Measurements from ENCODE around the gene MBIP. TPM values are rescaled to one million over a fixed set of nuclear protein-coding genes. Genes with fewer than 3 reads are reported as not detected.

MBIP gene
- total RNA-seq, 3 donors from 2014 or later: 40.2 to 46.0 (median 44.1) TPM

DNA sequence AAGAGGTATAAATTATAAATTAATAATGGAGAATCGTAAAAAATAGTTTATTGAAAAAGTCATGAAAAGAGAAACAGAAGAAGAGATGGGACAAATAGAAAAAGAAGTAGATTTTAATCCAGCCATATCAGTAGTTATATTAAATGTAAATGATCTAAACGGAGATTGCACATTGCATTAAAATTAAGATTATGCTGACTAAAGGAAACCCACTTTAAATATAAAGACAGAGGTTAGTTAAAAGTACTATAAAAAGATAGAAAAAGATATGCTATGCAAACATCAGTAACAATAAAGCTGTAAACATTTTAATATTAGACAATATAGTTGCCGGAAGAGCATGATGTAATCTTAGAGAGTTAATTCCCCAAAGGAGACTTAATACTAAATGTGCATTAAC is 5.4 kb upstream of the MBIP start:
- Mint-ChIP-seq H3K36me3 (ENCODE audit: insufficient read depth) (no peaks in the 10 kb centered on the region), H3K9me3 (peaks cover 4% of the 10 kb centered on the region), H3K4me3 (no peak overlapping the region), H3K27me3 (ENCODE audit: low read depth) (peaks cover 24% of the 10 kb centered on the region), H3K4me1 (ENCODE audit: low read depth) (peaks cover under 1% of the 10 kb centered on the region)
- ATAC-seq: no peak
- no peak for DNase-seq

- peaks cover 4% of the 10 kb centered on the region for H3K9me3 Mint-ChIP-seq
- H3K4me1 Mint-ChIP-seq (ENCODE audit: low read depth): peaks cover 5% of the 10 kb centered on the region
- H3K36me3 Mint-ChIP-seq (ENCODE audit: insufficient read depth): no peaks in the 10 kb centered on the region
- DNase-seq (no peak), ATAC-seq (no peak)
- H3K27me3 Mint-ChIP-seq (ENCODE audit: low read depth): peaks cover 24% of the 10 kb centered on the region
- no peak overlapping the region for H3K4me3 Mint-ChIP-seq
These were observed 4.5 kb upstream of the MBIP start for GRCh38 chr14:36324897-36325296.

- H3K4me3 Mint-ChIP-seq: peak overlapping the region; percentile 93
- no peaks in the 10 kb centered on the region for H3K36me3 Mint-ChIP-seq (ENCODE audit: insufficient read depth)
- DNase-seq (no peak), ATAC-seq (no peak)
- peaks cover 33% of the 10 kb centered on the region for H3K4me1 Mint-ChIP-seq (ENCODE audit: low read depth)
- H3K27me3 Mint-ChIP-seq (ENCODE audit: low read depth): peaks cover 12% of the 10 kb centered on the region
- no peaks in the 10 kb centered on the region for H3K9me3 Mint-ChIP-seq
These were observed 502 bp upstream of the MBIP start for GRCh38 chr14:36320897-36321381.

- H3K4me3 Mint-ChIP-seq: peak overlapping the region; percentile 93
- DNase-seq: no peak
- H3K9me3 Mint-ChIP-seq: no peaks in the 10 kb centered on the region
- peaks cover 43% of the 10 kb centered on the region for H3K4me1 Mint-ChIP-seq (ENCODE audit: low read depth)
- H3K27me3 Mint-ChIP-seq (ENCODE audit: low read depth): peaks cover 12% of the 10 kb centered on the region
- no peak for ATAC-seq
- H3K36me3 Mint-ChIP-seq (ENCODE audit: insufficient read depth): peaks cover 3% of the 10 kb centered on the region
These were observed 588 bp downstream of the MBIP start for GRCh38 chr14:36319899-36320199.

- Mint-ChIP-seq H3K9me3 (no peaks in the 10 kb centered on the region), H3K4me1 (ENCODE audit: low read depth) (peaks cover 48% of the 10 kb centered on the region), H3K4me3 (no peak overlapping the region), H3K27me3 (ENCODE audit: low read depth) (no peaks in the 10 kb centered on the region), H3K36me3 (ENCODE audit: insufficient read depth) (peaks cover 15% of the 10 kb centered on the region)
- DNase-seq: no peak
- peak; percentile 37 for ATAC-seq
These were observed 2.8 kb downstream of the MBIP start for GRCh38 chr14:36317650-36318049.

- ATAC-seq (no peak), DNase-seq (no peak)
These were observed 4.3 kb downstream of the MBIP start for GRCh38 chr14:36316131-36316530.

DNA sequence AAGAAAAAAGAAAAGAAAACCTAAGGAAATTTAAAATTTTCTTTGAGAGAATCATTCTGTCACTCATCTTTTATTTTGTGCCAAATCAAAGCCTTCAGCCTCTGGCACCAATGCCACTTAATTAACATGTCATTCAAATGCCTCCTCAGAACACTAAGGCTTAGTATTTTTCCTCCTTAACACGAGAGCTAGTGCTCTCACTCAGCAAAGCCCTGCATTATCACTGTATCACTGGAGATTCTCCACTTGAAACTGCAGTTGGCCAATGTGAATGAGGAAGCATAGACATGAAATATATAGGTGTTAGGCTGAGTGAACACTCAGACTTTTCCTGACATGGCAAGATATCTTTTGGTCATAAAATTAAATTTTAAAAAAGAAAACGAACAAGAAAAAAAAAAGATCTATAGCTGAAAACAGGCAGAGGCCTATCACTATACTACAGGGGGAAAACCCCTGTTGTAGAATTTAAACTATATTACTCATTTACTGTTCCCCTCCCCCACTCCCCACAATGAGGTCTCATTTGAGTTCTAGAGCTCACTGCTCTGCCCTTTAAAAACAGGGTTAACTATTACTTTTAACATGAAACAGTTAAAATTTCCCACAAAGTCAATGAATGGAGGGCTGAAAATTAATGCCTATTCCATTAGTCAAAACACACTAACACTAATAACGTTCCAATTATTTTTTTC is 5.1 kb downstream of the MBIP start:
- ATAC-seq (peak; percentile 75 to 77), DNase-seq (peak; percentile 7)
- peaks cover 45% of the 10 kb centered on the region for H3K4me1 Mint-ChIP-seq (ENCODE audit: low read depth)
- peak overlapping the region; percentile 49 for H3K4me3 Mint-ChIP-seq
- H3K9me3 Mint-ChIP-seq: no peaks in the 10 kb centered on the region
- no peaks in the 10 kb centered on the region for H3K27me3 Mint-ChIP-seq (ENCODE audit: low read depth)
- peaks cover 30% of the 10 kb centered on the region for H3K36me3 Mint-ChIP-seq (ENCODE audit: insufficient read depth)

More at GRCh38 chr14:36316131-36316530, 4.3 kb downstream of the MBIP start:
- Mint-ChIP-seq H3K36me3 (ENCODE audit: insufficient read depth) (peaks cover 22% of the 10 kb centered on the region), H3K4me1 (ENCODE audit: low read depth) (peaks cover 48% of the 10 kb centered on the region), H3K4me3 (no peak overlapping the region), H3K9me3 (no peaks in the 10 kb centered on the region), H3K27me3 (ENCODE audit: low read depth) (no peaks in the 10 kb centered on the region)

DNA sequence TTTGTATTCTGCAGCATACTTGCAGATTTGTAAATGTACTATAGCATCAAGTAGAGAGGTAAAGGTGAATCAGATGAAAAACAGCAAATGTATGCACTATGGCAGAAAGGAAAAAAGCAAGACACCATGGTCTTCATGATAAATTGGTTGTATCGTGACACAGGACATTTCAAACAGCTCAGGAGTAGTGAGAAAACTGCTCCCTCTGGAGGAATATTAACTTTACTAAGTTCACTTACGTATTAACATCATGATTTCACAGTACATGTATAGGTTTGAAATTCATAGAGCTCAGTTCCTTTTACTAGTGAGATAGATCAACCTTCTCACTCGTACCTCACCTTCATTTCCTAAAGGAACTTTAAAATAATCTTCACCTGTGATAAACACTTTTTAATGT is 6.5 kb downstream of the MBIP start:
- no peaks in the 10 kb centered on the region for H3K27me3 Mint-ChIP-seq (ENCODE audit: low read depth)
- peaks cover 39% of the 10 kb centered on the region for H3K4me1 Mint-ChIP-seq (ENCODE audit: low read depth)
- H3K9me3 Mint-ChIP-seq: no peaks in the 10 kb centered on the region
- peaks cover 43% of the 10 kb centered on the region for H3K36me3 Mint-ChIP-seq (ENCODE audit: insufficient read depth)
- ATAC-seq (no peak), DNase-seq (no peak)
- no peak overlapping the region for H3K4me3 Mint-ChIP-seq

GRCh38 chr14:36313206-36313605 is 7.2 kb downstream of the MBIP start:
- ATAC-seq (no peak), DNase-seq (no peak)
- H3K4me1 Mint-ChIP-seq (ENCODE audit: low read depth): peaks cover 36% of the 10 kb centered on the region
- no peak overlapping the region for H3K4me3 Mint-ChIP-seq
- no peaks in the 10 kb centered on the region for H3K27me3 Mint-ChIP-seq (ENCODE audit: low read depth)
- peaks cover 49% of the 10 kb centered on the region for H3K36me3 Mint-ChIP-seq (ENCODE audit: insufficient read depth)
- H3K9me3 Mint-ChIP-seq: no peaks in the 10 kb centered on the region

DNA sequence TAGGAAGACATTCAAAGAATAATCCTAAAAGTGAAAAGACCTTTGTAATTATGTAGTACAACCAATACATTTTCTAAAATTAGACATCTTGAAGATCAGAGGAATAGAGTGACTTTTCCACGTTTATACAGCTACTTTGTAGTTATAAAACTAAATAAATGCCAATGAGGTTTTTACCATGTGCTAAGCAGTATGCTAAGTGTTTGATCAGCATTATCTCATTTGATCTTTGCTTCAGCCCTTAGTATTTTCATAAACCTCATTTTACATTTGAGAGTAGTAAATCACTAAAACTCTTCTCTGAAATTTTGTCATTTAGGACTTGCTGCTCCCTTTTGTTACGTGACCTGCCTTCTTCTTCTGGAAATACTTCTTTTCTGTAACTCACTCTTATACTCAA is 13.6 kb downstream of the MBIP start:
- H3K4me1 Mint-ChIP-seq (ENCODE audit: low read depth): peaks cover 3% of the 10 kb centered on the region
- H3K36me3 Mint-ChIP-seq (ENCODE audit: insufficient read depth): peaks cover 66% of the 10 kb centered on the region

GRCh38 chr14:36304895-36305294 is 15.5 kb downstream of the MBIP start:
- peaks cover 49% of the 10 kb centered on the region for H3K36me3 Mint-ChIP-seq (ENCODE audit: insufficient read depth)
- no peaks in the 10 kb centered on the region for H3K27me3 Mint-ChIP-seq (ENCODE audit: low read depth)
- no peak overlapping the region for H3K4me3 Mint-ChIP-seq
- no peaks in the 10 kb centered on the region for H3K9me3 Mint-ChIP-seq
- H3K4me1 Mint-ChIP-seq (ENCODE audit: low read depth): peaks cover 3% of the 10 kb centered on the region
- DNase-seq: no peak
- ATAC-seq: no peak

More for the DNA sequence above, 13.6 kb downstream of the MBIP start:
- Mint-ChIP-seq H3K9me3 (no peaks in the 10 kb centered on the region), H3K4me3 (no peak overlapping the region), H3K27me3 (ENCODE audit: low read depth) (no peaks in the 10 kb centered on the region)
- no peak for DNase-seq
- ATAC-seq: no peak

- ATAC-seq: no peak
- Mint-ChIP-seq H3K4me3 (no peak overlapping the region), H3K27me3 (ENCODE audit: low read depth) (no peaks in the 10 kb centered on the region), H3K36me3 (ENCODE audit: insufficient read depth) (peaks cover 43% of the 10 kb centered on the region), H3K4me1 (ENCODE audit: low read depth) (peaks cover 1% of the 10 kb centered on the region), H3K9me3 (no peaks in the 10 kb centered on the region)
- no peak for DNase-seq
These were observed 16.5 kb downstream of the MBIP start for GRCh38 chr14:36303960-36304359.

- DNase-seq: no peak
- H3K27me3 Mint-ChIP-seq (ENCODE audit: low read depth): no peaks in the 10 kb centered on the region
These were observed 17.6 kb downstream of the MBIP start for GRCh38 chr14:36302823-36303222.

GRCh38 chr14:36301159-36301558 is 19.3 kb downstream of the MBIP start:
- H3K9me3 Mint-ChIP-seq: no peaks in the 10 kb centered on the region
- peaks cover 51% of the 10 kb centered on the region for H3K36me3 Mint-ChIP-seq (ENCODE audit: insufficient read depth)
- ATAC-seq (no peak), DNase-seq (no peak)
- no peak overlapping the region for H3K4me3 Mint-ChIP-seq
- no peaks in the 10 kb centered on the region for H3K27me3 Mint-ChIP-seq (ENCODE audit: low read depth)
- no peaks in the 10 kb centered on the region for H3K4me1 Mint-ChIP-seq (ENCODE audit: low read depth)

More at GRCh38 chr14:36302823-36303222, 17.6 kb downstream of the MBIP start:
- Mint-ChIP-seq H3K4me3 (no peak overlapping the region), H3K36me3 (ENCODE audit: insufficient read depth) (peaks cover 48% of the 10 kb centered on the region), H3K9me3 (no peaks in the 10 kb centered on the region), H3K4me1 (ENCODE audit: low read depth) (no peaks in the 10 kb centered on the region)
- ATAC-seq: no peak

- H3K4me1 Mint-ChIP-seq (ENCODE audit: low read depth): no peaks in the 10 kb centered on the region
- no peaks in the 10 kb centered on the region for H3K27me3 Mint-ChIP-seq (ENCODE audit: low read depth)
- ATAC-seq (no peak), DNase-seq (no peak)
- H3K36me3 Mint-ChIP-seq (ENCODE audit: insufficient read depth): peaks cover 49% of the 10 kb centered on the region
- no peaks in the 10 kb centered on the region for H3K9me3 Mint-ChIP-seq
- H3K4me3 Mint-ChIP-seq: no peak overlapping the region
These were observed 20.1 kb downstream of the MBIP start for GRCh38 chr14:36300337-36300736.

All from activated T-cell treated with anti-CD3 and anti-CD28 coated beads, Interleukin-2, amount 50 U/mL, for 4 hours (primary cell).